SU-DHL-6 (cell line): ENCODE data around the gene BRCA1.

Experiments used
- CTCF ChIP-seq: fragments of 200-600 bp; sonication (generic); IDR thresholded peaks from one replicate; pipeline ENCODE4 v1.5.1; 2017; ENCODE audit warnings: antibody characterized with exemption, mild to moderate bottlenecking, low read length, moderate library complexity; ENCODE audit not compliant: insufficient read depth, poor library complexity, severe bottlenecking
- EZH2phosphoT487 ChIP-seq: fragments of 200-600 bp; sonication (generic), shearing (Covaris generic); conservative IDR thresholded peaks from 2 replicates; pipeline ENCODE4 v1.6.1; 2018; ENCODE audit warnings: mild to moderate bottlenecking, antibody characterized with exemption, low read length, moderate library complexity, mixed read lengths

GRCh38 chr17:43015579-43015978 is 109.6 kb downstream of the BRCA1 start:
- TF ChIP-seq CTCF (no peak), EZH2phosphoT487 (no peak)
